Left lobe of liver (tissue), 1 donor: ENCODE results near the gene RNF126. TPM values are rescaled to one million over a fixed set of nuclear protein-coding genes. Genes with fewer than 3 reads are reported as not detected.

Source experiments
- total RNA-seq: library from RNA; stranded (reverse); gene quantifications from one replicate; pipeline ENCODE4 v1.2.1, GENCODE V29; 2021
- donor health status: DM: no; HTN: yes; CAD: no.

Gene RNF126
- total RNA-seq, 1 donor from 2014 or later = 22.2 TPM

Other genes with a start within 250 kb of the RNF126 start
- 57.8 TPM for gene SHC2, start 202.2 kb downstream of the RNF126 start, total RNA-seq
- 0.53 TPM for gene MADCAM1, start 166.7 kb downstream of the RNF126 start, total RNA-seq
- 10.4 TPM for gene TPGS1, start 155.7 kb downstream of the RNF126 start, total RNA-seq
- 53.5 TPM for gene CDC34, start 131.5 kb downstream of the RNF126 start, total RNA-seq
- 0.33 TPM for gene GZMM, start 119.2 kb downstream of the RNF126 start, total RNA-seq
- 98.2 TPM for gene BSG, start 90.6 kb downstream of the RNF126 start, total RNA-seq
- 0.30 TPM for gene HCN2, start 73.3 kb downstream of the RNF126 start, total RNA-seq
- 51.8 TPM for gene POLRMT, start 29.7 kb downstream of the RNF126 start, total RNA-seq
- gene FGF22, start 23.3 kb downstream of the RNF126 start, total RNA-seq = 0.30 TPM
- 4.3 TPM for gene FSTL3, start 13.2 kb upstream of the RNF126 start, total RNA-seq
- gene PRSS57, start 32.2 kb upstream of the RNF126 start, total RNA-seq = not detected
- gene PALM, start 45.7 kb upstream of the RNF126 start, total RNA-seq = 6.6 TPM
- 0.18 TPM for gene MISP, start 87.9 kb upstream of the RNF126 start, total RNA-seq
- gene PTBP1, start 134.2 kb upstream of the RNF126 start, total RNA-seq = 115 TPM
- not detected for gene PLPPR3, start 158.7 kb upstream of the RNF126 start, total RNA-seq
- 0.60 TPM for gene AZU1, start 164.6 kb upstream of the RNF126 start, total RNA-seq
- gene PRTN3, start 177.8 kb upstream of the RNF126 start, total RNA-seq = 0.23 TPM
- 0.58 TPM for gene ELANE, start 189.1 kb upstream of the RNF126 start, total RNA-seq
- gene CFD, start 196.4 kb upstream of the RNF126 start, total RNA-seq = 6.1 TPM
- gene MED16, start 230.0 kb upstream of the RNF126 start, total RNA-seq = 36.3 TPM
- gene RNU6-9, start 230.3 kb upstream of the RNF126 start, total RNA-seq = not detected